H1 (cell line): Measurements from ENCODE around the gene INPP4B. TPM values are rescaled to one million over a fixed set of nuclear protein-coding genes. Genes with fewer than 3 reads are reported as not detected.

Experiments used
- polyA plus RNA-seq, 7 experiments: library from polyadenylated mRNA; depleted of rRNA in 3 of 7; stranded (reverse) in 5 of 7; unstranded in 2 of 7; fragments of >200 nt in 5 of 7; fragments of 200-250 nt in 2 of 7; gene quantifications; 1 replicate in 5 of 7; 2 replicates in 1 of 7; 4 replicates in 1 of 7; pipeline versions ENCODE4 v1.2.1 to v1.2.3, GENCODE V29; 2011 to 2013; ENCODE audit warnings: missing spikeins in 2 of 7, mixed read lengths in 2 of 7
- total RNA-seq: library from RNA; stranded (reverse); fragmentation: NEBNext Ultra II Directional; extraction: Animal tissue kit (Norgen Biotek cat#: 25700); gene quantifications from 2 replicates; pipeline ENCODE4 v1.2.1, GENCODE V29; 2021
- TF ChIP-seq, protein P1 (sequence below): fragments of 300-600 bp; sonication (generic); IDR thresholded peaks from 2 replicates; pipeline ENCODE4 v1.7.1; 2012; ENCODE audit warnings: low read length, moderate library complexity, mild to moderate bottlenecking, inconsistent platforms; ENCODE audit not compliant: insufficient replicate concordance

Gene INPP4B
- total and polyA plus RNA-seq, 2 of the 8 experiments (the other 6 are each of a cell fraction or from before 2014, with no cell fraction given) = 0.11 to 0.54 TPM

- TF ChIP-seq, protein P1, sequence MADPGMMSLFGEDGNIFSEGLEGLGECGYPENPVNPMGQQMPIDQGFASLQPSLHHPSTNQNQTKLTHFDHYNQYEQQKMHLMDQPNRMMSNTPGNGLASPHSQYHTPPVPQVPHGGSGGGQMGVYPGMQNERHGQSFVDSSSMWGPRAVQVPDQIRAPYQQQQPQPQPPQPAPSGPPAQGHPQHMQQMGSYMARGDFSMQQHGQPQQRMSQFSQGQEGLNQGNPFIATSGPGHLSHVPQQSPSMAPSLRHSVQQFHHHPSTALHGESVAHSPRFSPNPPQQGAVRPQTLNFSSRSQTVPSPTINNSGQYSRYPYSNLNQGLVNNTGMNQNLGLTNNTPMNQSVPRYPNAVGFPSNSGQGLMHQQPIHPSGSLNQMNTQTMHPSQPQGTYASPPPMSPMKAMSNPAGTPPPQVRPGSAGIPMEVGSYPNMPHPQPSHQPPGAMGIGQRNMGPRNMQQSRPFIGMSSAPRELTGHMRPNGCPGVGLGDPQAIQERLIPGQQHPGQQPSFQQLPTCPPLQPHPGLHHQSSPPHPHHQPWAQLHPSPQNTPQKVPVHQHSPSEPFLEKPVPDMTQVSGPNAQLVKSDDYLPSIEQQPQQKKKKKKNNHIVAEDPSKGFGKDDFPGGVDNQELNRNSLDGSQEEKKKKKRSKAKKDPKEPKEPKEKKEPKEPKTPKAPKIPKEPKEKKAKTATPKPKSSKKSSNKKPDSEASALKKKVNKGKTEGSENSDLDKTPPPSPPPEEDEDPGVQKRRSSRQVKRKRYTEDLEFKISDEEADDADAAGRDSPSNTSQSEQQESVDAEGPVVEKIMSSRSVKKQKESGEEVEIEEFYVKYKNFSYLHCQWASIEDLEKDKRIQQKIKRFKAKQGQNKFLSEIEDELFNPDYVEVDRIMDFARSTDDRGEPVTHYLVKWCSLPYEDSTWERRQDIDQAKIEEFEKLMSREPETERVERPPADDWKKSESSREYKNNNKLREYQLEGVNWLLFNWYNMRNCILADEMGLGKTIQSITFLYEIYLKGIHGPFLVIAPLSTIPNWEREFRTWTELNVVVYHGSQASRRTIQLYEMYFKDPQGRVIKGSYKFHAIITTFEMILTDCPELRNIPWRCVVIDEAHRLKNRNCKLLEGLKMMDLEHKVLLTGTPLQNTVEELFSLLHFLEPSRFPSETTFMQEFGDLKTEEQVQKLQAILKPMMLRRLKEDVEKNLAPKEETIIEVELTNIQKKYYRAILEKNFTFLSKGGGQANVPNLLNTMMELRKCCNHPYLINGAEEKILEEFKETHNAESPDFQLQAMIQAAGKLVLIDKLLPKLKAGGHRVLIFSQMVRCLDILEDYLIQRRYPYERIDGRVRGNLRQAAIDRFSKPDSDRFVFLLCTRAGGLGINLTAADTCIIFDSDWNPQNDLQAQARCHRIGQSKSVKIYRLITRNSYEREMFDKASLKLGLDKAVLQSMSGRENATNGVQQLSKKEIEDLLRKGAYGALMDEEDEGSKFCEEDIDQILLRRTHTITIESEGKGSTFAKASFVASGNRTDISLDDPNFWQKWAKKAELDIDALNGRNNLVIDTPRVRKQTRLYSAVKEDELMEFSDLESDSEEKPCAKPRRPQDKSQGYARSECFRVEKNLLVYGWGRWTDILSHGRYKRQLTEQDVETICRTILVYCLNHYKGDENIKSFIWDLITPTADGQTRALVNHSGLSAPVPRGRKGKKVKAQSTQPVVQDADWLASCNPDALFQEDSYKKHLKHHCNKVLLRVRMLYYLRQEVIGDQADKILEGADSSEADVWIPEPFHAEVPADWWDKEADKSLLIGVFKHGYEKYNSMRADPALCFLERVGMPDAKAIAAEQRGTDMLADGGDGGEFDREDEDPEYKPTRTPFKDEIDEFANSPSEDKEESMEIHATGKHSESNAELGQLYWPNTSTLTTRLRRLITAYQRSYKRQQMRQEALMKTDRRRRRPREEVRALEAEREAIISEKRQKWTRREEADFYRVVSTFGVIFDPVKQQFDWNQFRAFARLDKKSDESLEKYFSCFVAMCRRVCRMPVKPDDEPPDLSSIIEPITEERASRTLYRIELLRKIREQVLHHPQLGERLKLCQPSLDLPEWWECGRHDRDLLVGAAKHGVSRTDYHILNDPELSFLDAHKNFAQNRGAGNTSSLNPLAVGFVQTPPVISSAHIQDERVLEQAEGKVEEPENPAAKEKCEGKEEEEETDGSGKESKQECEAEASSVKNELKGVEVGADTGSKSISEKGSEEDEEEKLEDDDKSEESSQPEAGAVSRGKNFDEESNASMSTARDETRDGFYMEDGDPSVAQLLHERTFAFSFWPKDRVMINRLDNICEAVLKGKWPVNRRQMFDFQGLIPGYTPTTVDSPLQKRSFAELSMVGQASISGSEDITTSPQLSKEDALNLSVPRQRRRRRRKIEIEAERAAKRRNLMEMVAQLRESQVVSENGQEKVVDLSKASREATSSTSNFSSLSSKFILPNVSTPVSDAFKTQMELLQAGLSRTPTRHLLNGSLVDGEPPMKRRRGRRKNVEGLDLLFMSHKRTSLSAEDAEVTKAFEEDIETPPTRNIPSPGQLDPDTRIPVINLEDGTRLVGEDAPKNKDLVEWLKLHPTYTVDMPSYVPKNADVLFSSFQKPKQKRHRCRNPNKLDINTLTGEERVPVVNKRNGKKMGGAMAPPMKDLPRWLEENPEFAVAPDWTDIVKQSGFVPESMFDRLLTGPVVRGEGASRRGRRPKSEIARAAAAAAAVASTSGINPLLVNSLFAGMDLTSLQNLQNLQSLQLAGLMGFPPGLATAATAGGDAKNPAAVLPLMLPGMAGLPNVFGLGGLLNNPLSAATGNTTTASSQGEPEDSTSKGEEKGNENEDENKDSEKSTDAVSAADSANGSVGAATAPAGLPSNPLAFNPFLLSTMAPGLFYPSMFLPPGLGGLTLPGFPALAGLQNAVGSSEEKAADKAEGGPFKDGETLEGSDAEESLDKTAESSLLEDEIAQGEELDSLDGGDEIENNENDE = no peak
Observed at GRCh38 chr4:142314686-142315085, 531.4 kb downstream of the INPP4B start (continued).
